CD4-positive, CD25-positive, alpha-beta regulatory T cell (primary cell): ENCODE measurements around the gene COA4. TPM values are rescaled to one million over a fixed set of nuclear protein-coding genes. Genes with fewer than 3 reads are reported as not detected.
A peak's percentile ranks its signal among the peaks of the same experiment; 100 is the strongest.
"Not testable (repeated sequence)": the region's sequence is repeated elsewhere in the genome, so short reads cannot be mapped to it uniquely, and the experiment has no call there.

Experiments
- ATAC-seq, 2 donors: fragments of 150-1000 bp; cut with Tn5 transposase; one replicate each; pipeline ENCODE4 v1.10.0; 2021; ENCODE audit warnings: low read depth in 2 of 2, moderate number of reproducible peaks in 2 of 2, moderate library complexity in 1 of 2
- DNase-seq, 3 donors: peaks; one replicate each; pipeline versions ENCODE4 v3.0.0 to v3.0.0-alpha.2; 2012 to 2022; ENCODE audit warnings: mixed read lengths in 1 of 3
- H3K27ac ChIP-seq: one replicate; pipeline ENCODE4 v1.7.0; 2013; ENCODE audit warnings: mild to moderate bottlenecking, low read length; ENCODE audit not compliant: insufficient read depth, poor library complexity, severe bottlenecking
- H3K27me3 ChIP-seq: one replicate; pipeline ENCODE4 v1.7.0; 2013; ENCODE audit warnings: low read length; ENCODE audit not compliant: control insufficient read depth, insufficient read depth
- H3K36me3 ChIP-seq: one replicate; pipeline ENCODE4 v1.7.0; 2013; ENCODE audit warnings: mild to moderate bottlenecking, low read length, moderate library complexity; ENCODE audit not compliant: control insufficient read depth, insufficient read depth
- H3K4me1 ChIP-seq: 2 replicates; pipeline ENCODE4 v1.7.0; 2013; ENCODE audit warnings: mild to moderate bottlenecking, low read length; ENCODE audit not compliant: insufficient read depth, control insufficient read depth, poor library complexity, severe bottlenecking
- H3K4me3 ChIP-seq: one replicate; pipeline ENCODE4 v1.7.0; 2013; ENCODE audit warnings: low read depth, mild to moderate bottlenecking, low read length, moderate library complexity
- H3K9me3 ChIP-seq, 2 experiments: 1 replicate in 1 of 2; 2 replicates in 1 of 2; pipeline ENCODE4 v1.7.0; 2013; ENCODE audit warnings: low read length in 2 of 2, mild to moderate bottlenecking in 1 of 2, moderate library complexity in 1 of 2; ENCODE audit not compliant: control insufficient read depth in 2 of 2
- H3K27ac Mint-ChIP-seq, 3 donors: one replicate each; pipeline ENCODE4 v1.8.0; 2020 to 2022; ENCODE audit warnings: mild to moderate bottlenecking in 3 of 3, mixed read lengths in 3 of 3, moderate library complexity in 2 of 3
- H3K27me3 Mint-ChIP-seq: one replicate; pipeline ENCODE4 v1.8.0; 2022; ENCODE audit warnings: mild to moderate bottlenecking, mixed read lengths
- H3K36me3 Mint-ChIP-seq: one replicate; pipeline ENCODE4 v1.8.0; 2020; ENCODE audit warnings: mixed read lengths
- H3K4me1 Mint-ChIP-seq, 4 donors: one replicate each; pipeline ENCODE4 v1.8.0; 2020 to 2022; ENCODE audit warnings: mixed read lengths in 4 of 4, mild to moderate bottlenecking in 1 of 4
- H3K4me3 Mint-ChIP-seq, 4 donors: one replicate each; pipeline ENCODE4 v1.8.0; 2020 to 2022; ENCODE audit warnings: mild to moderate bottlenecking in 4 of 4, mixed read lengths in 4 of 4, moderate library complexity in 3 of 4
- H3K9me3 Mint-ChIP-seq, 7 donors: one replicate each; pipeline ENCODE4 v1.8.0; 2020 to 2022; ENCODE audit warnings: mixed read lengths in 7 of 7, mild to moderate bottlenecking in 3 of 7, moderate library complexity in 2 of 7
- polyA plus RNA-seq, 4 donors: library from polyadenylated mRNA; unstranded; fragments of 300-500 nt; fragmentation: Illumina TruSeq; gene quantifications; one replicate each; pipeline ENCODE4 v1.2.3, GENCODE V29; 2021
- total RNA-seq: library from RNA; stranded (reverse); gene quantifications from one replicate; pipeline ENCODE4 v1.2.3, GENCODE V29; 2022

The COA4 gene
- total and polyA plus RNA-seq, 5 donors from 2014 or later, result 30.5 to 79.7 (median 65.0) TPM

DNA sequence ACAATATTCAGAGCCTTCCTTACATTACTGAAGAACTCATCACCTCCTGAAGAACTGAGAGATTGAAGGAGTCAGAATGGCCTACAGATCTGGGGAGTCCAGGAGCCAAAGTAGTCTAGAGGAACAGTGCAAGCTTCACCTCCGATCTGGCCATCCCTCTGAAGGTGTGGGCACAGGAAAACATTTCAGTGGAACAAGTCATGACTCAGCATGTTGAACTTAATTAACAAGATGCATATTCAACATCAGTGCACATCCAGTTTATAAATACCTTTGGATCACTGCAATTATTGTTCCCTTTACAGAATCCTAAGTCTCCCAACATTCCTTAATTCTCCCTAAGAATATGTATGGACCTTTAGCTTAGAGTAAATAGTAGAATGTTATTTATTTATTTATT is 25.7 kb upstream of the COA4 start:
- Mint-ChIP-seq H3K9me3 (no peaks in the 10 kb centered on the region), H3K4me3 (no peak overlapping the region), H3K27ac (peak overlapping the region in 1 of 3 donors; percentile 67), H3K27me3 (no peaks in the 10 kb centered on the region), H3K36me3 (peaks cover 33% of the 10 kb centered on the region), H3K4me1 (peaks cover 0 to 4% (median 0%) of the 10 kb centered on the region in 4 donors)
- DNase-seq, result no peak
- H3K27me3 ChIP-seq, result no peaks in the 10 kb centered on the region
- no peak overlapping the region for H3K4me3 ChIP-seq
- H3K4me1 ChIP-seq, result no peaks in the 10 kb centered on the region
- no peaks in the 10 kb centered on the region for H3K9me3 ChIP-seq
- no peak overlapping the region for H3K27ac ChIP-seq
- ATAC-seq, result no peak
- H3K36me3 ChIP-seq, result peaks cover 25% of the 10 kb centered on the region

DNA sequence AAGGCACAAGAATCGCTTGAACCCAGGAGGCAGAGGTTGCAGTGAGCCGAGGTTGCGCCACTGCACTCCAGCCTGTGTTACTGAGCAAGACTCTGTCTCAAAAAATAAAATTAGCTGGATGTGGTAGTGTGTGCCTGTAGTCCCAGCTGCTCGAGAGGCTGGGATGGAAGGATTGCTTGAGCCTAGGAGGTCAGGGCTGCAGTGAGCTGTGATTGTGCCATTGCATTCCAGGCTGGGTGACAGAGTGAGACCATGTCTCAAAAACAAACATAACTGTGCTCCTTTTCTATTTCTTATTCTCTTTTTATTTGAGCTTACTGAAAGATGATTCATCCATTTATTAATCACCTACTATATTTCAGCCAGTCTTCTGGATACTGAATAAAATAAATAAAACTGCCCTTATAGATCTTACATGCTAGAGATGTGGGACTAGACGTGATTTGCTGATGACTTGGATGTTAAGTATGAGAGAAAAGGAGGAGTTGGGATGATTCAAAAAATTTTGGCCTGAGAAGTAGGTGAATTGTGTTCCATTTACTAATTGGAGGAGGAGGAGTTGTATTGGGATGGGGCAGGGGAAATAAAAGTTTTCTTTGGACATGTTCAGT is 18.2 kb upstream of the COA4 start:
- no peaks in the 10 kb centered on the region for H3K27me3 ChIP-seq
- H3K4me1 ChIP-seq, result no peaks in the 10 kb centered on the region
- H3K36me3 ChIP-seq, result peaks cover 31% of the 10 kb centered on the region
- peaks cover 0 to 7% (median 0%) of the 10 kb centered on the region in 4 donors for H3K4me1 Mint-ChIP-seq
- peak overlapping the region in 1 of 3 donors; percentile 45 for H3K27ac Mint-ChIP-seq
- DNase-seq, result no peak
- no peak overlapping the region for H3K4me3 ChIP-seq
- peaks cover 20% of the 10 kb centered on the region for H3K36me3 Mint-ChIP-seq
- no peaks in the 10 kb centered on the region for H3K27me3 Mint-ChIP-seq
- H3K9me3 ChIP-seq, result no peaks in the 10 kb centered on the region
- ATAC-seq, result no peak
- no peak overlapping the region for H3K4me3 Mint-ChIP-seq
- H3K27ac ChIP-seq, result no peak overlapping the region
- no peaks in the 10 kb centered on the region for H3K9me3 Mint-ChIP-seq

DNA sequence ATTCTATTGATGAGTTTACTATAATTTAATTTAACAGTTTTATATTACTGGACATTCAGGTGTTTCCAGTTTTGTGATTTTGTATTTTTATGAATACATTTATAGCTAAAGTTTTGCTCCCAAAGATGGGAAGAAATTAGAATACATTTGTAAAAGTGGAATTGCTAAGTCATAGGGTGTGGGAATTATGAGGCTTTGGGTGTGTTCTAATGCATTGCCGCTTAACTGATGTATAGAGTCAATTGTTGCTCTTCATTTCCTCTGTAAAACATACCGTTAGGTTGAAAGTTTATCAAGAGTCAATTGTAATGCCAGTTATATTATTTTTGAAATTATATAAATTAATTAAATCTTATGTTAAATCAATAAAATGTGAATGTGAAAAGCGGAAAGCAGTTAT is 16.4 kb upstream of the COA4 start:
- Mint-ChIP-seq H3K4me3 (no peak overlapping the region), H3K4me1 (peaks cover 0 to 12% (median 0%) of the 10 kb centered on the region in 4 donors), H3K36me3 (peaks cover 20% of the 10 kb centered on the region), H3K27me3 (no peaks in the 10 kb centered on the region), H3K27ac (no peak overlapping the region), H3K9me3 (no peaks in the 10 kb centered on the region)
- no peak for ATAC-seq
- Histone ChIP-seq H3K27me3 (no peaks in the 10 kb centered on the region), H3K4me1 (no peaks in the 10 kb centered on the region), H3K36me3 (peaks cover 36% of the 10 kb centered on the region), H3K4me3 (no peak overlapping the region), H3K27ac (no peak overlapping the region), H3K9me3 (no peaks in the 10 kb centered on the region)
- no peak for DNase-seq

DNA sequence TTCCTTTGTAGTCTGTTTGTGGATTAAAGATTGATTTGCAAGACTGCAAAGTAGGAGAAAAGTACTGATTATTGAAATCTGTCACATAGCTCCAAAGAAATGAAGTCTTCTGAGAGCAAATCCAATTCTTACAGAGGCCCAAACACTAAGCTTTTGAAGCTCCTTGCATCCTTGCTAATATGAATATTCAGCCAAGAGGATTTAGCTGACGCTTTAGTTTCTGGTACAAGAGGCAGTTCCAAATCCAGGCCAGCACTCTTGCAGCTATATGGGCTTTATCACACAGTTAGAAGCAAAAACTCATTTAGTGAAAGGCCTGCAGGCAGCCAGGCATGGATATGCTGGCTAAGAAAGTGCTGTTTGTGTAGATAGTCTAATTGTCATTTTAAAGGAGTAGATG is 12.9 kb upstream of the COA4 start:
- DNase-seq (no peak), ATAC-seq (no peak)
- Histone ChIP-seq H3K36me3 (peaks cover 47% of the 10 kb centered on the region), H3K4me3 (no peak overlapping the region), H3K27me3 (no peaks in the 10 kb centered on the region), H3K27ac (no peak overlapping the region), H3K4me1 (no peaks in the 10 kb centered on the region), H3K9me3 (no peaks in the 10 kb centered on the region)
- Mint-ChIP-seq H3K4me1 (peaks cover 9 to 12% (median 12%) of the 10 kb centered on the region in 4 donors), H3K9me3 (no peaks in the 10 kb centered on the region), H3K27me3 (no peaks in the 10 kb centered on the region), H3K27ac (peak overlapping the region in 1 of 3 donors; percentile 38), H3K36me3 (peaks cover 28% of the 10 kb centered on the region), H3K4me3 (no peak overlapping the region)

- peaks cover 47% of the 10 kb centered on the region for H3K36me3 ChIP-seq
- DNase-seq, result no peak
These were observed 12.4 kb upstream of the COA4 start for GRCh38 chr11:73889019-73889418.

GRCh38 chr11:73888244-73888643 is 11.6 kb upstream of the COA4 start:
- H3K36me3 Mint-ChIP-seq, result peaks cover 34% of the 10 kb centered on the region
- no peaks in the 10 kb centered on the region for H3K9me3 Mint-ChIP-seq
- peaks cover 9 to 12% (median 12%) of the 10 kb centered on the region in 4 donors for H3K4me1 Mint-ChIP-seq
- no peak overlapping the region for H3K4me3 ChIP-seq
- H3K27me3 Mint-ChIP-seq, result no peaks in the 10 kb centered on the region
- H3K27ac Mint-ChIP-seq, result no peak overlapping the region
- H3K4me3 Mint-ChIP-seq, result no peak overlapping the region
- H3K27me3 ChIP-seq, result no peaks in the 10 kb centered on the region
- no peak overlapping the region for H3K27ac ChIP-seq
- no peaks in the 10 kb centered on the region for H3K4me1 ChIP-seq
- peaks cover 48% of the 10 kb centered on the region for H3K36me3 ChIP-seq
- no peaks in the 10 kb centered on the region for H3K9me3 ChIP-seq
- ATAC-seq (no peak), DNase-seq (no peak)

More at GRCh38 chr11:73889019-73889418, 12.4 kb upstream of the COA4 start:
- Histone ChIP-seq H3K27ac (no peak overlapping the region), H3K9me3 (no peaks in the 10 kb centered on the region), H3K4me3 (no peak overlapping the region), H3K27me3 (no peaks in the 10 kb centered on the region), H3K4me1 (no peaks in the 10 kb centered on the region)
- Mint-ChIP-seq H3K27ac (no peak overlapping the region), H3K4me3 (no peak overlapping the region), H3K27me3 (no peaks in the 10 kb centered on the region), H3K4me1 (peaks cover 9 to 12% (median 12%) of the 10 kb centered on the region in 4 donors), H3K36me3 (peaks cover 28% of the 10 kb centered on the region), H3K9me3 (no peaks in the 10 kb centered on the region)
- ATAC-seq, result no peak

DNA sequence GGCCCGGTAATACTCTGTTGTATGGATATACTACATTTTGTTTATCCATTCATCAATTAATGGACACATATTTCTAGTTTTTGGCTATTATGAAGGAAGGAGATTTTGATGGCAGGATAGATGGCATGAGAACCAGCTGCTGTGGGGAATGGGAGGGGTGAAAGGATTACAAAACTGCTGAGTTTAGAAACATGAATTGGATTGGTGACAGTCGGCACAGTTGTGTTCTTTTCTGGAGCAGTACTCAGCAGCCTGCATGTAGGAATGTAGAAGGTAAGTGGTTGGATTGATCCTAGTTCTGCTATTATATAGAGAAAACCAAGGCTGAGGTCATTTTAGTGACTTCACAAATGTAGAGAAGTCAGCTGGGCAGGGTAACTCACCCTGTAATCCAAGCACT is 7.2 kb upstream of the COA4 start:
- H3K9me3 ChIP-seq, result no peaks in the 10 kb centered on the region
- no peak overlapping the region for H3K27ac ChIP-seq
- H3K36me3 ChIP-seq, result peaks cover 23% of the 10 kb centered on the region
- no peak for ATAC-seq
- no peaks in the 10 kb centered on the region for H3K4me1 ChIP-seq
- Mint-ChIP-seq H3K36me3 (peaks cover 24% of the 10 kb centered on the region), H3K27me3 (no peaks in the 10 kb centered on the region), H3K4me1 (peaks cover 6 to 16% (median 13%) of the 10 kb centered on the region in 4 donors), H3K9me3 (no peaks in the 10 kb centered on the region), H3K4me3 (no peak overlapping the region), H3K27ac (no peak overlapping the region)
- no peak overlapping the region for H3K4me3 ChIP-seq
- DNase-seq, result no peak
- H3K27me3 ChIP-seq, result no peaks in the 10 kb centered on the region

- not testable (repeated sequence) for H3K4me3 Mint-ChIP-seq, H3K9me3 ChIP-seq, H3K27ac ChIP-seq, H3K27me3 Mint-ChIP-seq, H3K27me3 ChIP-seq, DNase-seq, H3K9me3 Mint-ChIP-seq, H3K36me3 ChIP-seq, H3K4me3 ChIP-seq, ATAC-seq, H3K27ac Mint-ChIP-seq, H3K36me3 Mint-ChIP-seq
- peaks cover 13 to 36% (median 22%) of the 10 kb centered on the region in 4 donors for H3K4me1 Mint-ChIP-seq
- peaks cover 21% of the 10 kb centered on the region for H3K4me1 ChIP-seq
These were observed 3.8 kb upstream of the COA4 start for GRCh38 chr11:73880449-73880848.
